ENCODE measurements around the gene RALGPS1.

RALGPS1 gene

GRCh38 chr9:127204771-127205470 is 290.3 kb downstream of the RALGPS1 start:
- ChIA-PET CTCF (interaction anchor here (0.6 to 0.8 kb wide), 2 partner anchors 10 to 218 kb away, joined by 3 to 5 read pairs; no protein-coding TSS in a partner anchor), POLR2A (no interaction called here)
- TF ChIP-seq SUZ12 (IDR thresholded peaks at IDR 0.05) (no peak), FOXA1 (IDR thresholded peaks at IDR 0.05) (no peak), NFRKB (IDR thresholded peaks at IDR 0.05) (no peak), L3MBTL2 (conservative IDR thresholded peaks at IDR 0.05) (no peak), ELF4 (IDR thresholded peaks at IDR 0.05) (no peak), FOXK2 (IDR thresholded peaks at IDR 0.05) (no peak), ARNT (IDR thresholded peaks at IDR 0.05) (no peak), CTBP1 (IDR thresholded peaks at IDR 0.05; ENCODE audit: borderline replicate concordance) (no peak), FOXM1 (IDR thresholded peaks at IDR 0.05; ENCODE audit: borderline replicate concordance) (no peak), SP1 (IDR thresholded peaks at IDR 0.05) (no peak), BHLHE40 (IDR thresholded peaks at IDR 0.05; ENCODE audit: borderline replicate concordance) (no peak), TARDBP (IDR thresholded peaks at IDR 0.05) (no peak), ZNF384 (IDR thresholded peaks at IDR 0.05) (no peak)
- DNase-seq (ENCODE audit: extremely low spot score): peak; percentile 41

DNA sequence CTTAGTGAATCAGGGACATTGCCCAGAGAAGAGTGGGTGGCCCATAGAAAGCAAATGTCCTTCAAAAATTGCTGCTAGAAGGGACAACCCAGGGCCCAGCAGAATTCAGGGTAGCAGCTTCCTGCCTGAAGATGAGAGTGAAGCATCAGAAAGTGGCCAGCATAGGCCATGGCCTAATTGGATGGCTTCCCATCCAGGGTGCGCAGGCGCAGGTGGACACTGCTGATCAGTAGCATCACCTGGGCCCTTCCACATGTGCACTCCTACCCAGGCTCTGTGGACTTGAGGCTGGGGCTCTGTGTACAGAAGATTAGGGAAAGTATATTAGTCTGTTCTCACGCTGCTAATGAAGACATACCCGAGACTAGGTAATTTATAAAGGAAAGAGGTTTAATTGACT is 291.4 kb downstream of the RALGPS1 start:
- TF ChIP-seq CTBP1 (IDR thresholded peaks at IDR 0.05; ENCODE audit: borderline replicate concordance): no peak
- no peak for TF ChIP-seq ELF4 (IDR thresholded peaks at IDR 0.05)
- no peak for TF ChIP-seq HDGF (IDR thresholded peaks at IDR 0.05; ENCODE audit: borderline replicate concordance)
- no peak for TF ChIP-seq LEF1 (IDR thresholded peaks at IDR 0.05; ENCODE audit: borderline replicate concordance)
- TF ChIP-seq BHLHE40 (IDR thresholded peaks at IDR 0.05; ENCODE audit: borderline replicate concordance): no peak
- no peak for TF ChIP-seq PKNOX1 (IDR thresholded peaks at IDR 0.05)
- no peak for TF ChIP-seq FOXK2 (IDR thresholded peaks at IDR 0.05)
- no peak for TF ChIP-seq TARDBP (IDR thresholded peaks at IDR 0.05)
- TF ChIP-seq NFRKB (IDR thresholded peaks at IDR 0.05): no peak
- no peak for TF ChIP-seq FOXM1 (IDR thresholded peaks at IDR 0.05; ENCODE audit: borderline replicate concordance)
- ChIA-PET POLR2A (no interaction called here), CTCF (no interaction called here)
- no peak for DNase-seq (ENCODE audit: extremely low spot score)

- ChIA-PET POLR2A (no interaction called here), CTCF (no interaction called here)
- TF ChIP-seq FOXK2 (IDR thresholded peaks at IDR 0.05) (no peak), SP1 (IDR thresholded peaks at IDR 0.05) (no peak), NFRKB (IDR thresholded peaks at IDR 0.05) (no peak), LEF1 (IDR thresholded peaks at IDR 0.05; ENCODE audit: borderline replicate concordance) (no peak), PKNOX1 (IDR thresholded peaks at IDR 0.05) (no peak), FOXM1 (IDR thresholded peaks at IDR 0.05; ENCODE audit: borderline replicate concordance) (no peak)
- no peak for DNase-seq (ENCODE audit: extremely low spot score)
Observed at GRCh38 chr9:127206666-127207065, 292.1 kb downstream of the RALGPS1 start.

DNA sequence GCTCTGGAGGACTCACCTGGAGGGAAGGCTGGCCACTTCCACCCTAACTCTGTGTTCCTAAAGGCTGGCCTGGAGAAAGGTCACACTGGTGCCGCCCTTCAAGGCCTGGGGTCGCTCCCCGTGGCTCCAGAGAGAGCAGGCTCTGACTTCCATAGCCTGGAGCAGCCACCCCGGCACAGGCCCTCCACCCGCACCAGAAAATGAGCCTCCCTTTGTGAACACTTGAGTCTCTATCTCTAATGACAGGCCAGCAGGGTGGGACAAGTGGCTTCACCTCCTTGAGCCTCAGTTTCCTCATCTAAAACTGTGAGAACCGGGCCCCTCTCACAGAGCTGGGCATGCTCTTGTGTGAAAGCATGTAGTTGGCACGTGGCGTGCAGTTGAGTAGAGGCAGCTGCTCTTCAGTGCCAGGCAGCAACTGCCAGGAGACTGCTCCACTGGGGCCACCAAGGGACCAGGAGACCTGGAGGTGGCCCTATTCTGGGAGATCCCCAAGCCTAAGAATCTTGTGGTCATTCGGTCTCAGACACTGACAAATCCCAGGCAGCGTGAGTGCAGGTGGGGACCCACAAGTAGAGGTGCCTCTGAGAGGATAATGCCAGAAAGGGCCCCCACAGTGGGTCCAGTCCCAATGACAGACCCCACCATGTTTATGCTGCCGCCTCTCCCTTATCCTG is 293.3 kb downstream of the RALGPS1 start:
- DNase-seq (ENCODE audit: extremely low spot score): no peak
- ChIA-PET CTCF (interaction anchor here (0.6 kb wide), 1 partner anchor 260 kb away, joined by 4 read pairs; no protein-coding TSS in a partner anchor), POLR2A (no interaction called here)
- TF ChIP-seq FOXM1 (IDR thresholded peaks at IDR 0.05; ENCODE audit: borderline replicate concordance): no peak
- no peak for TF ChIP-seq FOXK2 (IDR thresholded peaks at IDR 0.05)
- TF ChIP-seq ELF4 (IDR thresholded peaks at IDR 0.05): no peak
- no peak for TF ChIP-seq HDGF (IDR thresholded peaks at IDR 0.05; ENCODE audit: borderline replicate concordance)
- TF ChIP-seq BHLHE40 (IDR thresholded peaks at IDR 0.05; ENCODE audit: borderline replicate concordance): no peak
- TF ChIP-seq LEF1 (IDR thresholded peaks at IDR 0.05; ENCODE audit: borderline replicate concordance): no peak
- TF ChIP-seq NFRKB (IDR thresholded peaks at IDR 0.05): no peak

- TF ChIP-seq ZNF384 (IDR thresholded peaks at IDR 0.05) (no peak), SUZ12 (IDR thresholded peaks at IDR 0.05) (no peak), L3MBTL2 (conservative IDR thresholded peaks at IDR 0.05) (no peak), TARDBP (IDR thresholded peaks at IDR 0.05) (no peak), CTBP1 (IDR thresholded peaks at IDR 0.05; ENCODE audit: borderline replicate concordance) (no peak), FOXM1 (IDR thresholded peaks at IDR 0.05; ENCODE audit: borderline replicate concordance) (no peak), ARNT (IDR thresholded peaks at IDR 0.05) (no peak)
- ChIA-PET CTCF (no interaction called here), POLR2A (no interaction called here)
- DNase-seq (ENCODE audit: extremely low spot score): no peak
Observed at GRCh38 chr9:127208416-127208815, 293.8 kb downstream of the RALGPS1 start.

DNA sequence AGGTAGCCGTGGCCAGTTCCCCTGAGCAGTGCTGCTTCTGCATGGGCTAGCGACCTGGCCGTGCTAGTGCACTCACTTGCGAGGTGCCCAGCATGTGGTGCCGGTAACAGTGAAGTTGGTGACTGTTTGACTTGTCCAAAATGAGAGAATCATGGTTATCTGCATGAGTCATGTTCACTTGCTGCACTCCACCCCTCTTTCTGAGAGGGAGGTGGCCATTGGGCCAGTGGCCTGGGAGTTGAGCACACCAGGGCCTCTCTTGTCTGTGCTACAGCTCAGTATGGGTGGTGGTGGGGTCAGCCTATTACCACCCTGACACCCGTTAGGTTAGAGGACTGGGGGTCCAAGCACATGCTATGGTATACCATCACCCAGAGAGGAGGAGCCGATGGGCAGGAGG is 294.6 kb downstream of the RALGPS1 start:
- ChIA-PET CTCF (no interaction called here), POLR2A (no interaction called here)
- TF ChIP-seq SP1 (IDR thresholded peaks at IDR 0.05): no peak
- no peak for TF ChIP-seq LEF1 (IDR thresholded peaks at IDR 0.05; ENCODE audit: borderline replicate concordance)
- no peak for TF ChIP-seq FOXA1 (IDR thresholded peaks at IDR 0.05)
- no peak for TF ChIP-seq FOXK2 (IDR thresholded peaks at IDR 0.05)
- no peak for TF ChIP-seq L3MBTL2 (conservative IDR thresholded peaks at IDR 0.05)
- TF ChIP-seq CTBP1 (IDR thresholded peaks at IDR 0.05; ENCODE audit: borderline replicate concordance): no peak
- no peak for TF ChIP-seq SUZ12 (IDR thresholded peaks at IDR 0.05)
- no peak for TF ChIP-seq TARDBP (IDR thresholded peaks at IDR 0.05)
- TF ChIP-seq ELF4 (IDR thresholded peaks at IDR 0.05): no peak
- TF ChIP-seq HDGF (IDR thresholded peaks at IDR 0.05; ENCODE audit: borderline replicate concordance): no peak
- TF ChIP-seq PKNOX1 (IDR thresholded peaks at IDR 0.05): no peak
- no peak for TF ChIP-seq ARNT (IDR thresholded peaks at IDR 0.05)
- no peak for TF ChIP-seq BHLHE40 (IDR thresholded peaks at IDR 0.05; ENCODE audit: borderline replicate concordance)
- no peak for TF ChIP-seq ZNF384 (IDR thresholded peaks at IDR 0.05)
- no peak for DNase-seq (ENCODE audit: extremely low spot score)

Measured in HEK293T (cell line).